ENCODE measurements around the gene HLCS. TPM values are rescaled to one million over a fixed set of nuclear protein-coding genes. Genes with fewer than 3 reads are reported as not detected.

HLCS gene
- total RNA-seq, 1 experiment from 2014 or later, result 13.0 TPM

- Histone ChIP-seq H3K27me3 (ENCODE audit: control insufficient read depth, insufficient read depth, low read length) (no peaks in the 10 kb centered on the region), H3K36me3 (replicated peaks; ENCODE audit: control insufficient read depth, insufficient read depth, low read length) (no peaks in the 10 kb centered on the region), H3K4me3 (ENCODE audit: insufficient read depth, low read depth, low read length) (no peak overlapping the region)
- no peak for DNase-seq
These were observed 182.7 kb downstream of the HLCS start for GRCh38 chr21:36783612-36784374.

GRCh38 chr21:36780861-36781260, 185.6 kb downstream of the HLCS start:
- no peak for DNase-seq
- Histone ChIP-seq H3K27me3 (ENCODE audit: control insufficient read depth, insufficient read depth, low read length) (no peaks in the 10 kb centered on the region), H3K36me3 (replicated peaks; ENCODE audit: control insufficient read depth, insufficient read depth, low read length) (no peaks in the 10 kb centered on the region), H3K4me3 (ENCODE audit: insufficient read depth, low read depth, low read length) (no peak overlapping the region)

GRCh38 chr21:36776981-36777617, 189.4 kb downstream of the HLCS start:
- Histone ChIP-seq H3K4me3 (ENCODE audit: insufficient read depth, low read depth, low read length) (no peak overlapping the region), H3K36me3 (replicated peaks; ENCODE audit: control insufficient read depth, insufficient read depth, low read length) (no peaks in the 10 kb centered on the region), H3K27me3 (ENCODE audit: control insufficient read depth, insufficient read depth, low read length) (no peaks in the 10 kb centered on the region; the same call in 1 of the 2 replicates)
- no peak for DNase-seq

GRCh38 chr21:36773995-36774394, 192.5 kb downstream of the HLCS start:
- no peaks in the 10 kb centered on the region; the same call in 1 of the 2 replicates for H3K27me3 ChIP-seq (ENCODE audit: control insufficient read depth, insufficient read depth, low read length)
- no peaks in the 10 kb centered on the region for H3K36me3 ChIP-seq (replicated peaks; ENCODE audit: control insufficient read depth, insufficient read depth, low read length)
- no peak overlapping the region for H3K4me3 ChIP-seq (ENCODE audit: insufficient read depth, low read depth, low read length)
- no peak for DNase-seq

- Histone ChIP-seq H3K36me3 (replicated peaks; ENCODE audit: control insufficient read depth, insufficient read depth, low read length) (no peaks in the 10 kb centered on the region), H3K4me3 (ENCODE audit: insufficient read depth, low read depth, low read length) (no peak overlapping the region), H3K27me3 (ENCODE audit: control insufficient read depth, insufficient read depth, low read length) (no peaks in the 10 kb centered on the region; the same call in 1 of the 2 replicates)
- DNase-seq, result no peak
These were observed 193.4 kb downstream of the HLCS start for GRCh38 chr21:36773117-36773516.

- DNase-seq, result no peak
- Histone ChIP-seq H3K4me3 (ENCODE audit: insufficient read depth, low read depth, low read length) (no peak overlapping the region), H3K27me3 (ENCODE audit: control insufficient read depth, insufficient read depth, low read length) (no peaks in the 10 kb centered on the region), H3K36me3 (replicated peaks; ENCODE audit: control insufficient read depth, insufficient read depth, low read length) (no peaks in the 10 kb centered on the region)
These were observed 197.2 kb downstream of the HLCS start for GRCh38 chr21:36769051-36769839.

GRCh38 chr21:36768496-36768895, 198.0 kb downstream of the HLCS start:
- no peaks in the 10 kb centered on the region for H3K27me3 ChIP-seq (ENCODE audit: control insufficient read depth, insufficient read depth, low read length)
- no peak overlapping the region for H3K4me3 ChIP-seq (ENCODE audit: insufficient read depth, low read depth, low read length)
- DNase-seq, result no peak
- no peaks in the 10 kb centered on the region for H3K36me3 ChIP-seq (replicated peaks; ENCODE audit: control insufficient read depth, insufficient read depth, low read length)

GRCh38 chr21:36767096-36767495, 199.4 kb downstream of the HLCS start:
- no peak for DNase-seq
- no peaks in the 10 kb centered on the region for H3K27me3 ChIP-seq (ENCODE audit: control insufficient read depth, insufficient read depth, low read length)

GRCh38 chr21:36766511-36766910, 200.0 kb downstream of the HLCS start:
- H3K36me3 ChIP-seq (replicated peaks; ENCODE audit: control insufficient read depth, insufficient read depth, low read length), result no peaks in the 10 kb centered on the region
- no peak overlapping the region for H3K4me3 ChIP-seq (ENCODE audit: insufficient read depth, low read depth, low read length)
- H3K27me3 ChIP-seq (ENCODE audit: control insufficient read depth, insufficient read depth, low read length), result no peaks in the 10 kb centered on the region
- no peak for DNase-seq

More at GRCh38 chr21:36767096-36767495, 199.4 kb downstream of the HLCS start:
- Histone ChIP-seq H3K4me3 (ENCODE audit: insufficient read depth, low read depth, low read length) (no peak overlapping the region), H3K36me3 (replicated peaks; ENCODE audit: control insufficient read depth, insufficient read depth, low read length) (no peaks in the 10 kb centered on the region)

GRCh38 chr21:36765229-36765628, 201.2 kb downstream of the HLCS start:
- H3K36me3 ChIP-seq (replicated peaks; ENCODE audit: control insufficient read depth, insufficient read depth, low read length), result no peaks in the 10 kb centered on the region
- H3K27me3 ChIP-seq (ENCODE audit: control insufficient read depth, insufficient read depth, low read length), result no peaks in the 10 kb centered on the region
- no peak for DNase-seq
- no peak overlapping the region for H3K4me3 ChIP-seq (ENCODE audit: insufficient read depth, low read depth, low read length)

GRCh38 chr21:36763305-36763704, 203.2 kb downstream of the HLCS start:
- H3K4me3 ChIP-seq (ENCODE audit: insufficient read depth, low read depth, low read length), result no peak overlapping the region
- no peaks in the 10 kb centered on the region for H3K27me3 ChIP-seq (ENCODE audit: control insufficient read depth, insufficient read depth, low read length)
- no peak for DNase-seq
- H3K36me3 ChIP-seq (replicated peaks; ENCODE audit: control insufficient read depth, insufficient read depth, low read length), result no peaks in the 10 kb centered on the region

- Histone ChIP-seq H3K4me3 (ENCODE audit: insufficient read depth, low read depth, low read length) (no peak overlapping the region), H3K27me3 (ENCODE audit: control insufficient read depth, insufficient read depth, low read length) (no peaks in the 10 kb centered on the region), H3K36me3 (replicated peaks; ENCODE audit: control insufficient read depth, insufficient read depth, low read length) (no peaks in the 10 kb centered on the region)
- no peak for DNase-seq
These were observed 203.8 kb downstream of the HLCS start for GRCh38 chr21:36762642-36763041.

- H3K4me3 ChIP-seq (ENCODE audit: insufficient read depth, low read depth, low read length), result no peak overlapping the region
- no peaks in the 10 kb centered on the region for H3K36me3 ChIP-seq (replicated peaks; ENCODE audit: control insufficient read depth, insufficient read depth, low read length)
- no peak for DNase-seq
- no peaks in the 10 kb centered on the region for H3K27me3 ChIP-seq (ENCODE audit: control insufficient read depth, insufficient read depth, low read length)
These were observed 204.8 kb downstream of the HLCS start for GRCh38 chr21:36761685-36762084.

GRCh38 chr21:36759348-36760083, 207.0 kb downstream of the HLCS start:
- no peaks in the 10 kb centered on the region for H3K27me3 ChIP-seq (ENCODE audit: control insufficient read depth, insufficient read depth, low read length)
- DNase-seq, result no peak
- H3K36me3 ChIP-seq (replicated peaks; ENCODE audit: control insufficient read depth, insufficient read depth, low read length), result no peaks in the 10 kb centered on the region
- H3K4me3 ChIP-seq (ENCODE audit: insufficient read depth, low read depth, low read length), result no peak overlapping the region

All from H7 (cell line).